Activated CD4-positive, alpha-beta memory T cell treated with anti-CD3 and anti-CD28 coated beads, Interleukin-2, amount 10 ng/mL, durations not matched to agents 7 days and 5 days (primary cell): ENCODE data around the gene PAEP. TPM values are rescaled to one million over a fixed set of nuclear protein-coding genes. Genes with fewer than 3 reads are reported as not detected.

Experiments used
- CTCF ChIA-PET: fragments of 350-600 bp; sonication (Branson Sonifier 250); formaldehyde crosslinking; loops from one replicate; lab custom pipeline; 2021; ENCODE audit warnings: antibody characterized with exemption, inconsistent platforms; lab: Charles Lee
- POLR2A ChIA-PET: fragments of 350-600 bp; sonication (Branson Sonifier 250); formaldehyde crosslinking; loops from one replicate; lab custom pipeline; 2021; ENCODE audit warnings: antibody characterized with exemption; lab: Charles Lee
- DNase-seq: peaks from one replicate; pipeline ENCODE4 v3.0.0-alpha.2; 2020
- H3K27ac Mint-ChIP-seq: one replicate; pipeline ENCODE4 v1.8.0; 2021; ENCODE audit warnings: mild to moderate bottlenecking, mixed read lengths
- H3K27me3 Mint-ChIP-seq: one replicate; pipeline ENCODE4 v1.8.0; 2021; ENCODE audit warnings: mixed read lengths
- H3K36me3 Mint-ChIP-seq: one replicate; pipeline ENCODE4 v1.8.0; 2021; ENCODE audit warnings: low read depth, mixed read lengths
- H3K4me1 Mint-ChIP-seq: one replicate; pipeline ENCODE4 v1.8.0; 2021; ENCODE audit warnings: mixed read lengths
- H3K4me3 Mint-ChIP-seq: one replicate; pipeline ENCODE4 v1.8.0; 2021; ENCODE audit warnings: mild to moderate bottlenecking, mixed read lengths
- H3K9me3 Mint-ChIP-seq: one replicate; pipeline ENCODE4 v1.8.0; 2021; ENCODE audit warnings: mixed read lengths
- total RNA-seq, 2 experiments: library from RNA; stranded (reverse); gene quantifications; one replicate each; pipeline ENCODE4 v1.2.3, GENCODE V29; 2021

Gene PAEP
- total RNA-seq, 2 experiments from 2014 or later, result not detected

GRCh38 chr9:135606885-135607259 lies 45.3 kb downstream of the PAEP start:
- no peaks in the 10 kb centered on the region for H3K9me3 Mint-ChIP-seq
- CTCF ChIA-PET, result no interaction called here
- DNase-seq, result no peak
- no peaks in the 10 kb centered on the region for H3K36me3 Mint-ChIP-seq
- no peaks in the 10 kb centered on the region for H3K4me1 Mint-ChIP-seq
- H3K27me3 Mint-ChIP-seq, result no peaks in the 10 kb centered on the region
- POLR2A ChIA-PET, result no interaction called here
- H3K4me3 Mint-ChIP-seq, result no peak overlapping the region
- H3K27ac Mint-ChIP-seq, result no peak overlapping the region

DNA sequence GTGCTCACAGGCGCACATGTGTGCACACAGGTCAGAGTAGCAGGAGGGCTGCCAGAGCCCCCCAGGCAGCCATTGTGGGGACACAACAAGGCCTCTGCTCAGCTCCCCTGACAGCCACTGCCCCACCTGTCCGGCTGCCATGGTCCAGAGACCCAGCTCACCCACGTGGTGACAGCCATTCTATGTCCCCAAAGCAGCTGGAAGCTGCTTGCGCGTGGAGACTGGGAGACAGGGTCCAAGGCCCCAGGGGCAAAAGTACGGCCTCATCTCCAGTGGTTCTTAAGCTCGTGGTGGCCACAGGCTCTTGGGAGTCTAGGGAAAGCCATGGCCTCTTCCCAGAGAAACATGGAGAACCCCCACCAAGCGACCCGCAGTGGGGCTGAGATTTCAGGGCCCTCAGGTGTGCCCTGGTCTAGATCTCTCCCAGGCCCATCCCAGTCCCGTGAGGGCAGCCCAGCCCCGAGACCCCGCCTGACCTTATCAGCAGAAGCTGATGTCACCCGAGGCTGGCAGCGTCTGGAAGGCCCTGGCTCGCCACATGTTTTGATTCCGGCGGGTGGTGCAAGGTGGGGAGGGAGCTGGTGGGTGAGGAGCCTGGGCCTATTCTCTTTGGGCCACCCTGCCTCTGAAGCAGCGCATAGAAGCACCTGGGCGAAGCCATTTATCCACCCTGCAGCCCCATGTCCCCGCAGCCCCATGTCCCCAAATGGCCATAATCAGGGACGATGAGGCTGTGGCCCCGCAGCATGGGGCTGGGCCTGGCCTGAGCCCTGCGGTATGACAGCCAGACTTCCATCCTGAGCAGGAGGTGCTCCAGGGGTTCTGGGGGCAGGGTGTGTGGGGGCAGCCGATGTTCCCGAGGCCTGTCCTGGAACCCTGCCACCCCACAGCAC lies 46.1 kb downstream of the PAEP start:
- Mint-ChIP-seq H3K27me3 (no peaks in the 10 kb centered on the region), H3K4me3 (no peak overlapping the region), H3K4me1 (no peaks in the 10 kb centered on the region), H3K27ac (no peak overlapping the region), H3K9me3 (no peaks in the 10 kb centered on the region), H3K36me3 (no peaks in the 10 kb centered on the region)
- DNase-seq, result peak; percentile 12
- ChIA-PET CTCF (no interaction called here), POLR2A (no interaction called here)

- Mint-ChIP-seq H3K9me3 (no peaks in the 10 kb centered on the region), H3K36me3 (no peaks in the 10 kb centered on the region), H3K27ac (no peak overlapping the region), H3K27me3 (no peaks in the 10 kb centered on the region), H3K4me3 (no peak overlapping the region), H3K4me1 (no peaks in the 10 kb centered on the region)
- no peak for DNase-seq
- ChIA-PET POLR2A (no interaction called here), CTCF (no interaction called here)
Measured at GRCh38 chr9:135608294-135608998, 46.9 kb downstream of the PAEP start.

DNA sequence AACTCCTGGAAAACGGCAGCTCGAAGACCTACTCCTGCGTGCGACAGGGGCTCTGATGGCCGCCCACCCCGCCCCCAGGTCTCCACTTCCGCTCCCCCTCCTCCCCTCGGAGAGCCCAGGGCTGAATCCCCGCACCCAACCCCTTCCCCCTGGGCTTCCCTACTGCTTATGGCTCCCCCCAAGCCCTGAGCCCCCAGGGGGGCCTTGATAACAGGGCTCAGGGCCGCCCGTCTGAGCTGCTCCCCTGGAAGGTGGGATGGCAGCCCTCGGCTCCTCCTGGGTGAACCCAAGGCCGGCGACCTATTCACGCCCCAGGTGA lies 47.4 kb downstream of the PAEP start:
- Mint-ChIP-seq H3K4me3 (no peak overlapping the region), H3K4me1 (no peaks in the 10 kb centered on the region), H3K9me3 (no peaks in the 10 kb centered on the region), H3K27ac (no peak overlapping the region), H3K27me3 (no peaks in the 10 kb centered on the region), H3K36me3 (no peaks in the 10 kb centered on the region)
- no peak for DNase-seq
- ChIA-PET POLR2A (no interaction called here), CTCF (no interaction called here)

DNA sequence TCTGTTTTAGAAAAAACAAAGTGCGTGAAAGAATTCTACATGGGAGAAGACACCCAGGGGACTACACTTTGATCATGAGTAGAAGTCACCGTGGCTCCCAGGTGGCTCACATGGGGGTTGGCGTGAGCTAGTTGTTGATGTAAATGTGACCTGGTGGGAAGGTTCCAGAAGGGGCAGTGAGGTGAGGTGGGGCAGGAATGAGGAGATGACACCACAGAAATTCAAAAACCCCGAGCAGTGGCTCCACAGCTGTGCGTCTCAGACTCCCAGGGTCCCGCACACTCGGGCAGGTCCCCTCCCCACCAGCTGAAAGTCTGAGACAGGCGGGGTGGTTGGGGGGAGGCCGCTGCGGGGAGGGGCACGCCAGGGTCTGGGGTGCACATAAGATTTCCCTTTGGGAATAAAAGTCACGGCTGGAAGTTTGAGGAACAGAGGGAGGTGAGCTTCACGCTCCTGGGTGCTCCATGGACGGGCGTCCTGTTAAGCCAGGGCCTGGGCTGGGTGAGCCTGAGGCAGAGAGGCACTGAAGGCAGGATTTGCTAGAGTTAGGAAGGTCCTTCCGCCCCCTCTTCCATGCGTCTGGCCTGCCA lies 47.9 kb downstream of the PAEP start:
- no peaks in the 10 kb centered on the region for H3K27me3 Mint-ChIP-seq
- ChIA-PET CTCF (no interaction called here), POLR2A (no interaction called here)
- no peaks in the 10 kb centered on the region for H3K36me3 Mint-ChIP-seq
- no peak for DNase-seq
- H3K27ac Mint-ChIP-seq, result no peak overlapping the region
- H3K9me3 Mint-ChIP-seq, result no peaks in the 10 kb centered on the region
- H3K4me1 Mint-ChIP-seq, result no peaks in the 10 kb centered on the region
- H3K4me3 Mint-ChIP-seq, result no peak overlapping the region

DNA sequence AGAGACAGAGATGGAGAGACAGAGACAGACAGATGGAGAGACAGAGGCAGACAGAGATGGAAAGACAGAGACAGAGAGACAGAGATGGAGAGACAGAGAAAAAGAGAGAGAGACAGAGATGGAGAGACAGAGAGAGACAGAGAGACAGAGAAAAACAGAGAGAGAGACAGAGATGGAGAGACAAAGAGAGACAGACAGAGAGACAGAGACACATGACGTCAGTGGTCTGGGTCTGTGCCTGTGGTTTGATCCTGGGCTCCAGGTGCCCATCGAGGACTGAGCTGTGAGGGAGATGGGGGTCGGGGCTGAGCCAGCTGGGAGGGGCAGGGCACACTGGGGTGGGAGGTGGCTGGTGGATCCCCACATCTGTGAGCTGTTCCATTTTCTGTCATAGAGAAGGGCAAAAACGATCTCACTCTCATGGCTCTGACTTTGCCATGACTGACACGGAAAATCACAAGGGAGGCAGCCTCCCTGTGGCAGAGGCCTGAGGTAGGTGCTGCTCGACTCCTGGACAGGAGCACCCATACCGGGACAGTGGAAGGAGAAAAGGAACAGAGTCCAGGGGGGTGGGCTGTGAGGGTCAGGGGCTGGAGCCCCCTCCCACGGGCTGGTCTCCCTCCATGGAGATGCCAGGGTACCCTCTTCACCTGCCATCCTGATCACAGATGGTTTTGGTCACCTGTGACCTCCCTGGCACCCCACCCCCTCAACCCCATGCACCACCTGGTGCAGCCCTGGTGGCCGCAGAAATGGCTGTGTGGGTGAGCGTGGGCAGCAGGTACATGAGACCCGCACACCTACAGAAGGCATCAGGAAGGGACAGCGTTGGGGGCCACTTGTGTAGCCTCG lies 49.0 kb downstream of the PAEP start:
- Mint-ChIP-seq H3K9me3 (no peaks in the 10 kb centered on the region), H3K4me1 (no peaks in the 10 kb centered on the region), H3K4me3 (no peak overlapping the region), H3K36me3 (no peaks in the 10 kb centered on the region), H3K27ac (no peak overlapping the region), H3K27me3 (no peaks in the 10 kb centered on the region)
- no peak for DNase-seq
- POLR2A ChIA-PET, result no interaction called here
- CTCF ChIA-PET, result no interaction called here

GRCh38 chr9:135611142-135611874 lies 49.8 kb downstream of the PAEP start:
- Mint-ChIP-seq H3K9me3 (no peaks in the 10 kb centered on the region), H3K4me3 (no peak overlapping the region), H3K4me1 (no peaks in the 10 kb centered on the region), H3K27ac (no peak overlapping the region), H3K36me3 (no peaks in the 10 kb centered on the region), H3K27me3 (no peaks in the 10 kb centered on the region)
- POLR2A ChIA-PET, result no interaction called here
- CTCF ChIA-PET, result no interaction called here
- DNase-seq, result no peak

DNA sequence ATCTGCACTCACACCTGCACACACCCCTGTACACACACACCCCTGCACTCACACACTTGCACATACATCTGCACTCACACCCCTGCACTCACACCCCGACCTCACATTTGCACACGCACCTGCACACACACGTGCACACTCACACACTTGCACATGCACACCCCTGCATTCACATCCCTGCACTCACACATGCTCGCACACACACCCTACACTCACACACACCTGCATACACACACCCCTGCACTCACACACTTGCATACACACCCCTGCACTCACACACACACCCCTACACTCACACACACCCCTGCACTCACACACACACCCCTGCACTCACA lies 50.3 kb downstream of the PAEP start:
- POLR2A ChIA-PET, result no interaction called here
- no peaks in the 10 kb centered on the region for H3K9me3 Mint-ChIP-seq
- no peak for DNase-seq
- H3K4me3 Mint-ChIP-seq, result no peak overlapping the region
- H3K27ac Mint-ChIP-seq, result no peak overlapping the region
- H3K36me3 Mint-ChIP-seq, result no peaks in the 10 kb centered on the region
- CTCF ChIA-PET, result no interaction called here
- H3K4me1 Mint-ChIP-seq, result no peaks in the 10 kb centered on the region
- no peaks in the 10 kb centered on the region for H3K27me3 Mint-ChIP-seq

- no peaks in the 10 kb centered on the region for H3K27me3 Mint-ChIP-seq
- DNase-seq, result no peak
- H3K4me3 Mint-ChIP-seq, result no peak overlapping the region
- H3K4me1 Mint-ChIP-seq, result no peaks in the 10 kb centered on the region
- H3K9me3 Mint-ChIP-seq, result no peaks in the 10 kb centered on the region
- H3K27ac Mint-ChIP-seq, result no peak overlapping the region
- ChIA-PET POLR2A (no interaction called here), CTCF (no interaction called here)
- no peaks in the 10 kb centered on the region for H3K36me3 Mint-ChIP-seq
Measured at GRCh38 chr9:135612437-135612836, 50.9 kb downstream of the PAEP start.

- ChIA-PET CTCF (no interaction called here), POLR2A (no interaction called here)
- no peaks in the 10 kb centered on the region for H3K4me1 Mint-ChIP-seq
- H3K36me3 Mint-ChIP-seq, result no peaks in the 10 kb centered on the region
- no peak overlapping the region for H3K4me3 Mint-ChIP-seq
- no peak overlapping the region for H3K27ac Mint-ChIP-seq
- no peaks in the 10 kb centered on the region for H3K27me3 Mint-ChIP-seq
- H3K9me3 Mint-ChIP-seq, result no peaks in the 10 kb centered on the region
- DNase-seq, result no peak
Measured at GRCh38 chr9:135612981-135613910, 51.7 kb downstream of the PAEP start.

- POLR2A ChIA-PET, result no interaction called here
Measured at GRCh38 chr9:135613946-135614805, 52.6 kb downstream of the PAEP start.

More at GRCh38 chr9:135613946-135614805, 52.6 kb downstream of the PAEP start:
- no peaks in the 10 kb centered on the region for H3K9me3 Mint-ChIP-seq
- no peak overlapping the region for H3K27ac Mint-ChIP-seq
- H3K4me1 Mint-ChIP-seq, result no peaks in the 10 kb centered on the region
- no peaks in the 10 kb centered on the region for H3K36me3 Mint-ChIP-seq
- no peaks in the 10 kb centered on the region for H3K27me3 Mint-ChIP-seq
- CTCF ChIA-PET, result no interaction called here
- no peak overlapping the region for H3K4me3 Mint-ChIP-seq
- no peak for DNase-seq
